ENCODE data around the gene TXNRD2.

Gene TXNRD2

GRCh38 chr22:19846620-19847344 is 94.8 kb downstream of the TXNRD2 start:
- peaks cover 20% of the 10 kb centered on the region for H3K4me1 Mint-ChIP-seq
- CTCF ChIA-PET: no interaction called here
- H3K27ac Mint-ChIP-seq: no peak overlapping the region
- H3K9me3 Mint-ChIP-seq: peaks cover 5% of the 10 kb centered on the region
- DNase-seq: no peak
- H3K4me3 Mint-ChIP-seq: no peak overlapping the region
- H3K27me3 Mint-ChIP-seq: no peaks in the 10 kb centered on the region
- H3K36me3 Mint-ChIP-seq: peaks cover 27% of the 10 kb centered on the region

- Mint-ChIP-seq H3K9me3 (peaks cover 5% of the 10 kb centered on the region), H3K36me3 (peaks cover 17% of the 10 kb centered on the region), H3K27ac (peak overlapping the region; percentile 85), H3K4me1 (peaks cover 15% of the 10 kb centered on the region), H3K27me3 (no peaks in the 10 kb centered on the region), H3K4me3 (no peak overlapping the region)
- no peak for DNase-seq
- CTCF ChIA-PET: interaction anchor here (1.0 to 1.3 kb wide), 2 partner anchors 9 to 65 kb away, joined by 3 read pairs; no protein-coding TSS in a partner anchor
These were observed 96.4 kb downstream of the TXNRD2 start for GRCh38 chr22:19845054-19845722.

- H3K4me1 Mint-ChIP-seq: peaks cover 15% of the 10 kb centered on the region
These were observed 97.1 kb downstream of the TXNRD2 start for GRCh38 chr22:19844377-19845053.

GRCh38 chr22:19843857-19844376 is 97.7 kb downstream of the TXNRD2 start:
- CTCF ChIA-PET: interaction anchor here (1.3 kb wide), 1 partner anchor 66 kb away, joined by 3 read pairs; no protein-coding TSS in a partner anchor
- Mint-ChIP-seq H3K36me3 (peaks cover 15% of the 10 kb centered on the region), H3K4me3 (no peak overlapping the region), H3K4me1 (peaks cover 15% of the 10 kb centered on the region), H3K27me3 (no peaks in the 10 kb centered on the region), H3K27ac (peak overlapping the region; percentile 85), H3K9me3 (peaks cover 5% of the 10 kb centered on the region)
- no peak for DNase-seq

More at GRCh38 chr22:19844377-19845053, 97.1 kb downstream of the TXNRD2 start:
- Mint-ChIP-seq H3K27me3 (no peaks in the 10 kb centered on the region), H3K4me3 (no peak overlapping the region), H3K27ac (peak overlapping the region; percentile 85), H3K36me3 (peaks cover 15% of the 10 kb centered on the region), H3K9me3 (peaks cover 5% of the 10 kb centered on the region)
- CTCF ChIA-PET: interaction anchor here (1.0 to 1.3 kb wide), 2 partner anchors 9 to 65 kb away, joined by 3 read pairs; no protein-coding TSS in a partner anchor
- peak; percentile 56 for DNase-seq

GRCh38 chr22:19843107-19843856 is 98.3 kb downstream of the TXNRD2 start:
- CTCF ChIA-PET: no interaction called here
- Mint-ChIP-seq H3K27ac (no peak overlapping the region), H3K4me1 (peaks cover 15% of the 10 kb centered on the region), H3K27me3 (no peaks in the 10 kb centered on the region), H3K9me3 (peaks cover 5% of the 10 kb centered on the region), H3K4me3 (no peak overlapping the region), H3K36me3 (peaks cover 14% of the 10 kb centered on the region)
- no peak for DNase-seq

- Mint-ChIP-seq H3K4me1 (peaks cover 15% of the 10 kb centered on the region), H3K27ac (no peak overlapping the region), H3K36me3 (peaks cover 10% of the 10 kb centered on the region), H3K27me3 (no peaks in the 10 kb centered on the region), H3K4me3 (no peak overlapping the region), H3K9me3 (peaks cover 4% of the 10 kb centered on the region)
- CTCF ChIA-PET: interaction anchor here (0.9 kb wide), 1 partner anchor 68 kb away, joined by 3 read pairs; no protein-coding TSS in a partner anchor
- DNase-seq: no peak
These were observed 99.1 kb downstream of the TXNRD2 start for GRCh38 chr22:19842393-19843106.

- DNase-seq: no peak
- Mint-ChIP-seq H3K4me3 (no peak overlapping the region), H3K9me3 (no peaks in the 10 kb centered on the region), H3K27me3 (no peaks in the 10 kb centered on the region), H3K4me1 (peaks cover 15% of the 10 kb centered on the region), H3K27ac (no peak overlapping the region), H3K36me3 (peaks cover 2% of the 10 kb centered on the region)
- CTCF ChIA-PET: interaction anchor here (0.9 kb wide), 1 partner anchor 68 kb away, joined by 3 read pairs; no protein-coding TSS in a partner anchor
These were observed 99.8 kb downstream of the TXNRD2 start for GRCh38 chr22:19841641-19842392.

- CTCF ChIA-PET: interaction anchor here (0.7 kb wide), 1 partner anchor 38 kb away, joined by 3 read pairs; no protein-coding TSS in a partner anchor
- Mint-ChIP-seq H3K4me1 (peaks cover 15% of the 10 kb centered on the region), H3K4me3 (no peak overlapping the region), H3K27ac (no peak overlapping the region), H3K27me3 (no peaks in the 10 kb centered on the region), H3K9me3 (no peaks in the 10 kb centered on the region), H3K36me3 (no peaks in the 10 kb centered on the region)
- no peak for DNase-seq
These were observed 100.5 kb downstream of the TXNRD2 start for GRCh38 chr22:19840955-19841640.

GRCh38 chr22:19840059-19840458 is 101.6 kb downstream of the TXNRD2 start:
- Mint-ChIP-seq H3K4me3 (no peak overlapping the region), H3K36me3 (no peaks in the 10 kb centered on the region), H3K27ac (peak overlapping the region; percentile 62), H3K4me1 (peaks cover 13% of the 10 kb centered on the region), H3K27me3 (no peaks in the 10 kb centered on the region), H3K9me3 (no peaks in the 10 kb centered on the region)
- DNase-seq: no peak
- CTCF ChIA-PET: no interaction called here

GRCh38 chr22:19837915-19838314 is 103.7 kb downstream of the TXNRD2 start:
- Mint-ChIP-seq H3K27me3 (no peaks in the 10 kb centered on the region), H3K9me3 (no peaks in the 10 kb centered on the region)

GRCh38 chr22:19836512-19836911 is 105.1 kb downstream of the TXNRD2 start:
- no peak for DNase-seq
- Mint-ChIP-seq H3K4me3 (no peak overlapping the region), H3K36me3 (no peaks in the 10 kb centered on the region), H3K9me3 (no peaks in the 10 kb centered on the region), H3K27me3 (no peaks in the 10 kb centered on the region), H3K27ac (no peak overlapping the region), H3K4me1 (peaks cover 4% of the 10 kb centered on the region)
- CTCF ChIA-PET: no interaction called here

More at GRCh38 chr22:19837915-19838314, 103.7 kb downstream of the TXNRD2 start:
- no peak for DNase-seq
- H3K4me1 Mint-ChIP-seq: peaks cover 4% of the 10 kb centered on the region
- H3K36me3 Mint-ChIP-seq: no peaks in the 10 kb centered on the region
- no peak overlapping the region for H3K27ac Mint-ChIP-seq
- H3K4me3 Mint-ChIP-seq: no peak overlapping the region
- CTCF ChIA-PET: no interaction called here

- Mint-ChIP-seq H3K4me1 (peaks cover 4% of the 10 kb centered on the region), H3K27ac (no peak overlapping the region), H3K27me3 (no peaks in the 10 kb centered on the region), H3K9me3 (no peaks in the 10 kb centered on the region), H3K36me3 (no peaks in the 10 kb centered on the region), H3K4me3 (no peak overlapping the region)
- DNase-seq: no peak
- CTCF ChIA-PET: no interaction called here
These were observed 107.0 kb downstream of the TXNRD2 start for GRCh38 chr22:19834599-19834998.

Measured in activated naive CD4-positive, alpha-beta T cell treated with anti-CD3 and anti-CD28 coated beads, Interleukin-2, amount 10 ng/mL, durations not matched to agents 7 days and 5 days (primary cell).